Cardiac muscle cell (in vitro differentiated cells and primary cell): ENCODE measurements around the gene PDGFB. TPM values are rescaled to one million over a fixed set of nuclear protein-coding genes. Genes with fewer than 3 reads are reported as not detected.

Experiments used
- DNase-seq, 2 donors: peaks; one replicate each; pipeline versions ENCODE4 v3.0.0 to v3.0.0-alpha.2; 2010 to 2017; ENCODE audit warnings: low read depth in 1 of 2, low spot score in 1 of 2
- H3K27ac ChIP-seq: fragments of 200-600 bp; sonication (generic); 2 replicates; pipeline ENCODE4 v1.5.1; 2016
- H3K27me3 ChIP-seq: fragments of 200-600 bp; sonication (generic); 2 replicates; pipeline ENCODE4 v1.6.0; 2016; ENCODE audit warnings: control low read depth
- H3K36me3 ChIP-seq: fragments of 200-600 bp; sonication (generic); 2 replicates; pipeline ENCODE4 v1.5.1; 2016; ENCODE audit warnings: control low read depth
- H3K4me1 ChIP-seq: fragments of 200-600 bp; sonication (generic); 2 replicates; pipeline ENCODE4 v1.8.1; 2017; ENCODE audit warnings: low read depth, mild to moderate bottlenecking, mixed run types
- H3K4me3 ChIP-seq: fragments of 200-600 bp; sonication (generic); 2 replicates; pipeline ENCODE4 v1.5.1; 2016; ENCODE audit warnings: mild to moderate bottlenecking
- H3K9me3 ChIP-seq: fragments of 200-600 bp; sonication (generic); 2 replicates; pipeline ENCODE4 v1.5.1; 2017; ENCODE audit warnings: low read depth, mild to moderate bottlenecking, control low read depth
- CTCF ChIP-seq: IDR thresholded peaks from 2 replicates; pipeline ENCODE4 v1.5.1; 2012; ENCODE audit warnings: low read depth, mild to moderate bottlenecking, low read length
- polyA plus RNA-seq: library from polyadenylated mRNA; unstranded; fragments of >200 nt; fragmentation: Nextera tagmentation; extraction: Ambion mirVana; gene quantifications from 2 replicates; pipeline ENCODE4 v1.2.1, GENCODE V29; 2016
- total RNA-seq: library from RNA; depleted of rRNA; stranded (reverse); fragments of >200 nt; gene quantifications from 2 replicates; pipeline ENCODE4 v1.2.3, GENCODE V29; 2016

Gene PDGFB
- total and polyA plus RNA-seq, 2 experiments from 2014 or later = 9.8 to 15.3 TPM

GRCh38 chr22:39178206-39179111 lies 66.3 kb downstream of the PDGFB start:
- Histone ChIP-seq H3K27me3 (no peaks in the 10 kb centered on the region), H3K4me1 (peaks cover 26% of the 10 kb centered on the region), H3K36me3 (no peaks in the 10 kb centered on the region), H3K27ac (no peak overlapping the region), H3K4me3 (no peak overlapping the region), H3K9me3 (no peaks in the 10 kb centered on the region)
- peak in 1 of 2 donors; percentile 79 for DNase-seq
- TF ChIP-seq CTCF = no peak

GRCh38 chr22:39177791-39178190 lies 67.0 kb downstream of the PDGFB start:
- Histone ChIP-seq H3K4me1 (peaks cover 26% of the 10 kb centered on the region), H3K27ac (no peak overlapping the region), H3K9me3 (no peaks in the 10 kb centered on the region), H3K27me3 (no peaks in the 10 kb centered on the region), H3K4me3 (no peak overlapping the region), H3K36me3 (no peaks in the 10 kb centered on the region)
- DNase-seq = no peak
- no peak for TF ChIP-seq CTCF

- DNase-seq = no peak
- Histone ChIP-seq H3K27ac (peak overlapping the region; percentile 64), H3K27me3 (no peaks in the 10 kb centered on the region), H3K4me3 (no peak overlapping the region), H3K36me3 (no peaks in the 10 kb centered on the region), H3K9me3 (no peaks in the 10 kb centered on the region), H3K4me1 (peaks cover 26% of the 10 kb centered on the region)
- TF ChIP-seq CTCF = no peak
Measured at GRCh38 chr22:39177456-39177775, 67.4 kb downstream of the PDGFB start.

- peaks cover 26% of the 10 kb centered on the region for H3K4me1 ChIP-seq
- H3K4me3 ChIP-seq = no peak overlapping the region
- no peaks in the 10 kb centered on the region for H3K27me3 ChIP-seq
- no peaks in the 10 kb centered on the region for H3K36me3 ChIP-seq
- no peaks in the 10 kb centered on the region for H3K9me3 ChIP-seq
- DNase-seq = no peak
- H3K27ac ChIP-seq = peak overlapping the region; percentile 64
- no peak for TF ChIP-seq CTCF
Measured at GRCh38 chr22:39176714-39177455, 67.9 kb downstream of the PDGFB start.

DNA sequence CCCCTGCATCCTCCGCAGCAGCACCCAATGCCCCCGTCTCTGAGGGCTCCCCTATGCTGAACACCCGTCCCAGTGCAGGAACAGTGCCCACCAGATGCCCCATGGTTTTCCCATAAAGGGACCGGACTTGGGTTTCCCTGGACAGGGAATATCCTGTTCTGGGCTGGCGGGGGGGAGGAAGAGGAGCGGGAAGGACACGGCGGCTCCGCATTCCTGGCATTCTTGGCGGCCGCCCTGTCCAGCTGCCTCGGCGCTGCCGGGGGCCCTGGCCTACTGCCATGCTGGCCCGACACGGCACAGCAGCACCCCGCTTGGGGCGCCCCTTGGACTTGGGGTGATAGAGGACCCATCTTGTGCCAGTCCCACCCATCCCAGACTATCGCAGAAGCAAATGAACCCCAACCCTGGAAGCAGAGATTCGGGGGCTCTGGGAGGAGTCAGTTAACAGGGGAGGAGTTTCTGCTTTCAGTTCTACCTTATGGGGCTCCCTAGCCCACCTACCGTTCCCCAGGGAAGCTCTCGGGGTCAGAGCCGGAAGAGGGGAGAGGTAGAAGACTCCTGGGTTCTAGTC lies 68.6 kb downstream of the PDGFB start:
- Histone ChIP-seq H3K36me3 (no peaks in the 10 kb centered on the region), H3K27ac (peak overlapping the region; percentile 64), H3K4me1 (peaks cover 26% of the 10 kb centered on the region), H3K27me3 (no peaks in the 10 kb centered on the region), H3K4me3 (no peak overlapping the region), H3K9me3 (no peaks in the 10 kb centered on the region)
- TF ChIP-seq CTCF = no peak
- peak; percentile 81 to 88 for DNase-seq
